WERI-Rb-1 (cell line): ENCODE data around the gene TMEM219.

Source experiments
- DNase-seq: peaks from one replicate; pipeline ENCODE4 v3.0.0-alpha.2; 2020
- H3K27ac ChIP-seq: fragments of 250-450 bp; sonication (Bioruptor Pico); 2 replicates; pipeline ENCODE4 v1.5.1; 2020; ENCODE audit warnings: mild to moderate bottlenecking, moderate library complexity
- H3K27me3 ChIP-seq: fragments of 250-450 bp; sonication (Bioruptor Pico); 2 replicates; pipeline ENCODE4 v1.5.1; 2021; ENCODE audit warnings: mild to moderate bottlenecking, low read depth, moderate library complexity; ENCODE audit not compliant: insufficient read depth, severe bottlenecking
- H3K36me3 ChIP-seq: fragments of 250-450 bp; sonication (Bioruptor Pico); 2 replicates; pipeline ENCODE4 v1.5.1; 2020; ENCODE audit warnings: mild to moderate bottlenecking, moderate library complexity
- H3K4me3 ChIP-seq: 2 replicates; pipeline ENCODE4 v1.5.1; 2011; ENCODE audit warnings: low read depth, mild to moderate bottlenecking, control low read depth, low read length
- H3K9me3 ChIP-seq: fragments of 250-450 bp; sonication (Bioruptor Pico); 2 replicates; pipeline ENCODE4 v1.5.1; 2021; ENCODE audit warnings: mild to moderate bottlenecking, moderate library complexity; ENCODE audit not compliant: severe bottlenecking
- CTCF ChIP-seq: IDR thresholded peaks from 2 replicates; pipeline ENCODE4 v1.5.1; 2011; ENCODE audit warnings: low read depth, mild to moderate bottlenecking, control low read depth, inconsistent platforms, low read length

The TMEM219 gene

GRCh38 chr16:29993903-29994599 is 32.2 kb downstream of the TMEM219 start:
- no peak overlapping the region for H3K4me3 ChIP-seq
- DNase-seq: no peak
- H3K9me3 ChIP-seq: no peaks in the 10 kb centered on the region
- H3K27ac ChIP-seq: no peak overlapping the region
- no peaks in the 10 kb centered on the region for H3K27me3 ChIP-seq
- no peak for TF ChIP-seq CTCF
- H3K36me3 ChIP-seq: peaks cover 72% of the 10 kb centered on the region

- no peaks in the 10 kb centered on the region for H3K9me3 ChIP-seq
- H3K36me3 ChIP-seq: peaks cover 70% of the 10 kb centered on the region
- H3K4me3 ChIP-seq: peak overlapping the region; percentile 77
- no peaks in the 10 kb centered on the region for H3K27me3 ChIP-seq
- TF ChIP-seq CTCF: no peak
- peak; percentile 81 for DNase-seq
- peak overlapping the region; percentile 100 for H3K27ac ChIP-seq
Observed at GRCh38 chr16:29994600-29995323, 32.9 kb downstream of the TMEM219 start.

GRCh38 chr16:29995324-29995910 is 33.5 kb downstream of the TMEM219 start, which contains the start of gene HIRIP3:
TSS of gene HIRIP3 (minus strand) at chr16:29995617. CDS start at chr16:29995605, 12 bp downstream.
- Histone ChIP-seq H3K27me3 (no peaks in the 10 kb centered on the region), H3K4me3 (peak within 1 kb of the TSS; percentile 77), H3K36me3 (peaks cover 63% of the 10 kb centered on the region), H3K27ac (peak within 1 kb of the TSS; percentile 100), H3K9me3 (no peaks in the 10 kb centered on the region)
- peak; percentile 89 for DNase-seq
- TF ChIP-seq CTCF: no peak

GRCh38 chr16:29995911-29996765 is 34.3 kb downstream of the TMEM219 start, which contains the start of gene INO80E:
TSS of gene INO80E (plus strand) at chr16:29996241. CDS start at chr16:29996311, 70 bp downstream.
- no peaks in the 10 kb centered on the region for H3K27me3 ChIP-seq
- DNase-seq: peak; percentile 99
- peak within 1 kb of the TSS; percentile 77 for H3K4me3 ChIP-seq
- no peaks in the 10 kb centered on the region for H3K9me3 ChIP-seq
- H3K27ac ChIP-seq: peak within 1 kb of the TSS; percentile 100
- TF ChIP-seq CTCF: no peak
- peaks cover 56% of the 10 kb centered on the region for H3K36me3 ChIP-seq

- peaks cover 55% of the 10 kb centered on the region for H3K36me3 ChIP-seq
- no peaks in the 10 kb centered on the region for H3K27me3 ChIP-seq
- no peak for DNase-seq
- H3K27ac ChIP-seq: peak overlapping the region; percentile 100
- no peaks in the 10 kb centered on the region for H3K9me3 ChIP-seq
- TF ChIP-seq CTCF: no peak
- H3K4me3 ChIP-seq: peak overlapping the region; percentile 77
Observed at GRCh38 chr16:29996766-29997250, 34.9 kb downstream of the TMEM219 start.
